HUDEP-2 (cell line): ENCODE measurements around the gene CORIN.
"Not testable (repeated sequence)": the region's sequence is repeated elsewhere in the genome, so short reads cannot be mapped to it uniquely, and the experiment has no call there.

Experiments
- DNase-seq, 76 experiments: peaks; one replicate each; lab custom pipeline; 2025; ENCODE audit not compliant: unreplicated experiment in 76 of 76; lab: John Stamatoyannopoulos, UW

Gene CORIN

GRCh38 chr4:47733302-47734175 lies 104.3 kb downstream of the CORIN start:
- DNase-seq, result no peak

DNA sequence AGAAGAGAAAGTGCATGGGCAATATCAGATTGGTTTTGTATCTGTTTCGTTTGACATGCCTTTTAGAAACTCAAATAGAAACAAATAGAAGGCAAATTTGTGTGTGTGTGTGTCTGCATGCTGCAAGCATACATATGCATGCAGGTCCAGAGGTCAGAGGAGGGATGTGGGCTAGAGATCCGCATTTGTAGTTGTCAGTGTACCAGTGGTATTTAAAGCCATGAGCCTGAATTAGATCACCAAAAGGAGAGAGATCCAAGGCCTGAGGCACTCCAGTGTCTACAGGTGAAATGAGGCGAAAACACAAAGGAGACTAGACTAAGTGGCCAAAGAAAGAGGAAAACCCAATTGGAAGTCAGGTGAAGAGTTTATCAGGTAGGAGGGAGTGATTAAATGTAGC lies 106.7 kb downstream of the CORIN start:
- no peak for DNase-seq

DNA sequence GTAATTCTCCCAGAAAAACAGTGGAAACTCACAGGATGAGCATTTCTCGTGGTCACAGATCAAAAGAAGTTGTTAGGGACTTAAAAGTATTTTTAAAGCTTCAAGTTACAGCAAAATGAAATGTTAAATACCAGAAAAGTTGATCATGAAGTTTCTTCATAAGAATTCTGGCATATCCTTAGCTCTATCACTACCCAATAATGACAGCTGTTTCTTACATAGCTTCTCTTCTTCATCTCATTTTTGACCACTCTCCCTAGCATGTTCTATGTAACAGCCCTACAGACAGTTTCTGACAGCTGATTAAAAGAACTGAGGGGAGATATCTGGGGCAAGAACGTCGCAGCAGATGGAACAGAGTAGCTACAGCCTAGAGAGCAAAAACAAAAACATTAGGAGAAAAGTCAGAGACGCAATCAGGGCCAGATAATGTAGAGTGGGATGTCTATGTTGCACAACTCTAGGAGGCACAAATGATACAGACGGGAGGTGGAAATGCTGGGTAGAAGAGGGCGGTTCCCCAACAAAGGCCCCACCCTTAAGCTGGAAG lies 108.7 kb downstream of the CORIN start:
- DNase-seq, result no peak

- DNase-seq, result no peak
These were observed 115.8 kb downstream of the CORIN start for GRCh38 chr4:47721892-47722575.

DNA sequence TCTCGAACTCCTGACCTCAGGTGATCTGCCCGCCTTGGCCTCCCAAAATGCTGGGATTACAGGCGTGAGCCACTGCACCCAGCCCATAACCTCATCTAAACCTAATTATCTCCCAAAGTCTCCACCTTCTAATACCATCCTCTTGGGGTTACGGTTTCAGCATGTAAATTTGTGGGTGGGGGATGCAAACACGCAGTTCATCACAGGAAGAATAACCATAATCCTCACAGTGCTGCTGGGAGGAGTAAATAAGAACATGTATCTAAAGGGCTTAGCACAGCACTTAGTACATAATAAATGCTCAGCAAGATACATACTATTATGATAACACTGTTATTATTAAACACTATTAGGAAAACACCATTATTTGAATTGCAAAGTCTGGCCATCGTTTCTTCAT lies 116.4 kb downstream of the CORIN start:
- DNase-seq, result no peak

DNA sequence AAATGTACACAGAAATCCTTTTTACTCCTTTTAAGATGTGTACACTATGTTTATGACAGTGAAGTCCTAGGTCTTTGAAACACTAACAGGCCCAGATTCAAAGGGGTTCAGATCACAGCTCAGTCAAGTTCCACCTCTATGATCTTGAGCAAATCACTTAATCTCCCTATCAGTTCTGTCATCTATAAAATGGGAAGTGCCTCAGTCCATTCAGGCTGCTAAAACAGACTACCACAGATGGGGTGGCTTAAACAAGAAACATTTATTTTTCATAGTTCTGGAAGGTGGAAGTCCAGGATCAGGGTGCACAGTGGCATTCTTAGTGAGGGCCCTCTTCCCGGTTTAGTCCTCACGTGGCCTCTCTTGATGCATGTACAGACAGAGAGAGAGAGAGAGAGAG lies 117.1 kb downstream of the CORIN start:
- no peak for DNase-seq

DNA sequence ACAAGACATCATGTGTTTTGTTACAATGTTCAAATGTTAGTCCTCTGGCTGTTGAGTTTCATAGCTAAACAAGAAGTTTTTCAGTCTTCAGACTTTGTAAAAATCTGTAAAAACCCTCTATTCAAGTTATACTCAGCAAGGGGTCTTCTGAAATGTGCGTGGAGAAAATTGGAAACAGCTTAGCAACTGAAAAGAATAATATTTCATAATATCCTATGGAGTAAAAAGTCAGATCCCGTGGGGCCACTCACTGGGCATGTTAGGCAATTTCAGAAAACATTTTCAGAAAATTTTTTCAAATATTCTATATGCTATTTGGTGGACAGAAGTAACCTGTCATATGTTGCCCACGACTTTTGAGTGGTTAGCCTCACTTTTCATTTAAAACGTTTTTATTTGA lies 118.3 kb downstream of the CORIN start:
- no peak for DNase-seq

DNA sequence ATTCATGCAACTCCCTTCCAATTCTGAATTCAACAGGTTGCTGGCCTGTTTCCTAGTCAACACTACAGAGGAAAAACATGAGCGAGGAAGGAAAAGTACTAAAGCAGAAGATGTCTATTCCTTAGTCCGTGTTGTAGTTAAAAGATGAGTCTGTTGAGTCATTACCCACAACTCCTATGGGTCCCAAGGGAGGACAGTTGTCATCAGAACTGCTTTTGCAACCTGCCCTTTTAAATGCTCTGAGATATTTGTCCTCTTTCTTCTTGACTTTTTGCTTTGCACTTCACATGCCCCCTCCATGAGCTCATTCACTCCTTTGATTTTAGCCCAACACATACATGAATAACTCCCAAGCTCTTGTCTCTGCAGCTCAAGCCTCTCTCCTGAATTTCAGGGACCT lies 119.2 kb downstream of the CORIN start:
- no peak for DNase-seq

DNA sequence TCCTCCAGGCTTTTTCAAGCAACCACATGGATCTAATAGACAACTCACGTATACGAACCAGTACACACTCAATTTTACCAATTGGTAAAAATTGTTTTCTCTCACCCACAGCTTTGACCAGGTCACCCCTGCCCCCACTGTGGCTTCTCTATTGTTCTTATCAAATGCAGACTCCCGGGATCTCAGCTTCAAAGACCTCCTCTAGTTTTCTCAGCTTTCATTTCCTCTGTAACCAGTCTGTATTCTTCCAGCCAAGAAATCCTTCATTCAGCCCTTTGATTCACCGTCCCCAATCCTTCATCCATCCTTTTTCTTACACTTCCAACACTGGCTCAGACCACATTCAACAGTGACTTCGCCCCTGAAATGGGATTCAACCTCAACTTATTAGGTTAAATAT lies 120.7 kb downstream of the CORIN start:
- DNase-seq, result no peak

DNA sequence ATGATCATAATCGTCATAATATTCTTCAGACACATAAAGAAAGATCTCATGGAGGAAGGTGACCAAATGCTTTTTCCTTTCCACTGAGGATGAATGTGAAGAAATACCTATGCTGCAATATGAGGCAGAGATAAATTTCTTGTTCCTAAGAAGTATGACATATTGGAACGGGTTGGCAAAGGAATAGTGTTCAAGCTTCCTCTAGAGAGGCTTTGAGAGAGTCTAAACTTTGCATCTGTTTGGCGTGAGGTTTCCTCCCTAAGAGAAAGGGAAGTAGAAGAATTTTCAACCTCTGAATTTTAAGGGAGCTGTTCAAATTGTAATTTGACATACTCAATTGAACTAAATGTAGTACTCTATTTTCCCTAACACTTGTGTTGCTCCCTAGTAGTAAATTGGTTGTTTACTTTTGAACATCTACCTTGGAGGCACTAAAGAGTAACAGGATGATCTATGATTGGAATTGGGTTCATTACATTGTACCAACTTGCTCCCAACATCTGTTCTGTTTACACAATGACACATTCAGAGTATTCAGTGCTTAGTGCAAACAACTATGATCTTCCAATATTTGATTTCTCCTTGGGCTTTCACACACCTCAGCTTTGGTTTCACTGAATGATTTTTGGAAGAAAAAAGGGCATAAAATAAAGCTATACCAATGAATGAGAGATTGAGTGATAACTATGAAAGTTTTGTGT lies 122.0 kb downstream of the CORIN start:
- DNase-seq, result no peak

GRCh38 chr4:47714269-47714668 lies 123.6 kb downstream of the CORIN start:
- no peak for DNase-seq

- no peak for DNase-seq
These were observed 124.6 kb downstream of the CORIN start for GRCh38 chr4:47713129-47713834.

DNA sequence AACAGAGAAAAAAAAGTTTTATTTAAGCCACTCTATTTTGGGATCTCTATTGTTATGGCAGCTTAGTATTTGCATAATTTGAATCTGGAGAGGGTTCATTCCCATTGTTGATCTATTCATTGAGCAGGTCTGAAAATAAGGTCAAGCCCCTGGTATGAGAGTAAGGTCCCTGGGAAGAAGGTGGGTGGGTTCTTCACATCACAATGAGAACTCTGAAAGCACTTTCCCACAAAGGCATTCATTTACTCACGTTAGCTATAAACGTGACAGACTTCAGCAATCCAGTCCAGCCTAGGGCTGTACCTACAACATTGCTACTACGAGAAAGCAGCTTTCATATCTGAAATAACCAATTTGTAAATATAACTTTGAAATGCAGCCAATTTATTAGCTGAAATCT lies 126.2 kb downstream of the CORIN start:
- DNase-seq, result no peak

DNA sequence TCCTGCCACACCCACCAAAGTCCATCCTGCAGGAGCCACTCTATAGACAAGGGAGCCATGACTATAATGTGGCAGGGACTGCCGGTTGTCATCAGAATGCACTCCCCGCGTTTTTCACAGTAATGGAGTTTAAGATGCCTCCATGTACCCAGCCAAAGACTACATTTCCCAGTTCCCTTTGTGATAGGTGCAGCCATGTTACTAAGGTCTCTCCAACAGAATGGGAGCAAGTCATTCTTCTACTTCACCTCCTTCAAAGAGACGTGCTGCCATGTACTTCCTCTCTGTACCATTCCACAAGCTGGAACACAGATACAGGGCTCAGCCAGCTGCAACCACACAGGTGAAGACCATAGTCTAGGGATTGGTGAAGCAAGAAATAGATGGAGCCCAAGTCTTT lies 126.7 kb downstream of the CORIN start:
- no peak for DNase-seq

- DNase-seq, result not testable (repeated sequence)
These were observed 131.5 kb downstream of the CORIN start for GRCh38 chr4:47706352-47706751.

GRCh38 chr4:47705326-47705981 lies 132.4 kb downstream of the CORIN start:
- DNase-seq, result peak in 7 of 76 experiments; percentile 1 to 18 (median 2)

GRCh38 chr4:47704693-47705325 lies 133.1 kb downstream of the CORIN start:
- DNase-seq, result peak in 30 of 76 experiments; percentile 1 to 43 (median 6)

GRCh38 chr4:47703956-47704355 lies 133.9 kb downstream of the CORIN start:
- no peak for DNase-seq

GRCh38 chr4:47703008-47703407 lies 134.9 kb downstream of the CORIN start:
- no peak for DNase-seq

- DNase-seq, result no peak
These were observed 136.6 kb downstream of the CORIN start for GRCh38 chr4:47701286-47701685.
